ENCODE data around the gene AVP. TPM values are rescaled to one million over a fixed set of nuclear protein-coding genes. Genes with fewer than 3 reads are reported as not detected.

The AVP gene
- total RNA-seq, 2 donors from 2014 or later: not detected

DNA sequence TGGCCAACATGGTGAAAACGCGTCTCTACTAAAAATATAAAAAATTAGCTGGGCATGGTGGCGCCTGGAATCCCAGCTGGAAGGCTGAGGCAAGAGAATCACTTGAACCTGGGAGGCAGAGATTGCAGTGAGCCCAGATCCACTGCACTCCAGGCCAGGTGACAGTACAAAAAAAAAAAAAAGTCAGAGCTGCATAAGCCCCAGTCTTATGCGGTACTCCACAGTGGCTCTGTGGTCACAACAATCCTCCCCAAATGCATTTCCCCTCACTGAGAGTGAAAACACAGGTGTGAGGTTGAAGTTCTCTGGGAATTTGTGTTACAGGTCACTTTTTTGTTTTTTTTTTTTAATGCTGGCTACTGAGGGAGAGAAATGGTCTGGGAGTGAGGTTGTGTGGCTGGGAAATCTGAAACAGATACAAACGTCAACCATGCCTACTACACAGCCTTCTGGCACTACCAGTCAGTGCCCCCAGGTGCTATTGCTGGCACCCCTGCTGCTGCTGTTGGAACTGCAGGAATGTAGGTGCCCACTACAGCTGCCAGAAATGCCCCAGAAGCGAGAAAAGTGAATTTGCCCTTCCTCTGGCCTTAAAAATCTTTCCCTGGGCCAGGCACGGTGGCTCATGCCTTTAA lies 33.0 kb downstream of the AVP start:
- DNase-seq (ENCODE audit: low spot score): no peak
- Histone ChIP-seq H3K4me1 (peaks cover 0 to 11% of the 10 kb centered on the region in 2 donors), H3K27ac (no peak overlapping the region), H3K36me3 (peaks cover 26% of the 10 kb centered on the region), H3K4me3 (no peak overlapping the region), H3K9me3 (no peaks in the 10 kb centered on the region), H3K27me3 (no peaks in the 10 kb centered on the region)
- TF ChIP-seq, protein P1, sequence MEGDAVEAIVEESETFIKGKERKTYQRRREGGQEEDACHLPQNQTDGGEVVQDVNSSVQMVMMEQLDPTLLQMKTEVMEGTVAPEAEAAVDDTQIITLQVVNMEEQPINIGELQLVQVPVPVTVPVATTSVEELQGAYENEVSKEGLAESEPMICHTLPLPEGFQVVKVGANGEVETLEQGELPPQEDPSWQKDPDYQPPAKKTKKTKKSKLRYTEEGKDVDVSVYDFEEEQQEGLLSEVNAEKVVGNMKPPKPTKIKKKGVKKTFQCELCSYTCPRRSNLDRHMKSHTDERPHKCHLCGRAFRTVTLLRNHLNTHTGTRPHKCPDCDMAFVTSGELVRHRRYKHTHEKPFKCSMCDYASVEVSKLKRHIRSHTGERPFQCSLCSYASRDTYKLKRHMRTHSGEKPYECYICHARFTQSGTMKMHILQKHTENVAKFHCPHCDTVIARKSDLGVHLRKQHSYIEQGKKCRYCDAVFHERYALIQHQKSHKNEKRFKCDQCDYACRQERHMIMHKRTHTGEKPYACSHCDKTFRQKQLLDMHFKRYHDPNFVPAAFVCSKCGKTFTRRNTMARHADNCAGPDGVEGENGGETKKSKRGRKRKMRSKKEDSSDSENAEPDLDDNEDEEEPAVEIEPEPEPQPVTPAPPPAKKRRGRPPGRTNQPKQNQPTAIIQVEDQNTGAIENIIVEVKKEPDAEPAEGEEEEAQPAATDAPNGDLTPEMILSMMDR (IDR thresholded peaks at IDR 0.05): no peak

- Histone ChIP-seq H3K4me3 (no peak overlapping the region), H3K4me1 (peaks cover 0 to 22% of the 10 kb centered on the region in 2 donors), H3K9me3 (no peaks in the 10 kb centered on the region), H3K27ac (no peak overlapping the region), H3K36me3 (peaks cover 26% of the 10 kb centered on the region), H3K27me3 (no peaks in the 10 kb centered on the region)
- TF ChIP-seq, protein P1 (IDR thresholded peaks at IDR 0.05): no peak
- DNase-seq (ENCODE audit: low spot score): no peak
Measured at GRCh38 chr20:3047486-3048419, 36.8 kb downstream of the AVP start.

DNA sequence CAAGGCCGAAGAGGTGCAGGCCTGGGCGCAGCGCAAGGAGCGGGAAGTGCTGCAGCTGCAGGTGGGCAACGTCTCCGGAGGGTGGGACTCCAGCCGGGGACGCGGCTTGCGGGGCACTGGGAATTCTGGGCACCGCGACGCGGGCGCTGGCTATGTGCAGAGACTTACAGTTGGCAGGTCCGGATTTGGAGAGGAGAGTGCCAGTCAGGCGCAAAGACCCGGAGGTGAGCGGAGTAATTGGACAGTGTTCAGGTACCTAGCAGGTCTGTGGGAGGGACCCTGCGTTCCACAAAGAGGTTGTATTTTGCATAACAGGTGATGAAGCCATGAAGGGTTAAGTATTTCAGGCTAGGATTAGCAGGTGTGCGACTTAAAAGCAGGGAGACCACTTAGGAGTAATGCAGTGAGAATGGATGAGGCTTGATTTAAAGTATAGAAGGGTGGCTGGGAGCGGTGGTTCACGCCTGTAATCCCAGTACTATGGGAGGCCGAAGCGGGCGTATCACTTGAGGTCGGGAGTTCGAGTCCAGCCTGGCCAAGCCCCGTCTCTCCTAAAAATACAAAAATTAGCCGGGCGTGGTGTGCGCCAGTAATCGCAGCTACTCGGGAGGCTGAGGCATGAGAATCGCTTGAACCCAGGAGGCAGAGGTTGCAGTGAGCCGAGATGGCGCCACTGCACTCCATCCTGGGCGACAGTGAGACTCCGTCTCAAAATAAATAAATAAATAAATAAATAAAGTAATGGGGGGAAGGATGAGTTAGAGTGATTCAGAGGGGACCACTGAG lies 37.7 kb downstream of the AVP start:
- TF ChIP-seq, protein P1 (IDR thresholded peaks at IDR 0.05): no peak
- H3K9me3 ChIP-seq: no peaks in the 10 kb centered on the region
- H3K4me3 ChIP-seq: peak overlapping the region; percentile 77 to 95
- H3K27me3 ChIP-seq: no peaks in the 10 kb centered on the region
- no peak for DNase-seq (ENCODE audit: low spot score)
- peaks cover 26% of the 10 kb centered on the region for H3K36me3 ChIP-seq
- peaks cover 0 to 30% of the 10 kb centered on the region in 2 donors for H3K4me1 ChIP-seq
- peak overlapping the region; percentile 93 to 94 for H3K27ac ChIP-seq

GRCh38 chr20:3045816-3046676 lies 38.5 kb downstream of the AVP start, which contains the start of gene MRPS26:
Gene MRPS26 (plus strand): TSS chr20:3046052. CDS start chr20:3046069, 17 bp downstream.
- peak; percentile 90 for DNase-seq (ENCODE audit: low spot score)
- Histone ChIP-seq H3K36me3 (peaks cover 26% of the 10 kb centered on the region), H3K4me3 (peak within 1 kb of the TSS; percentile 77 to 95), H3K9me3 (no peaks in the 10 kb centered on the region), H3K27ac (peak within 1 kb of the TSS; percentile 93 to 94), H3K27me3 (no peaks in the 10 kb centered on the region), H3K4me1 (peaks cover 0 to 34% of the 10 kb centered on the region in 2 donors)
- TF ChIP-seq, protein P1 (IDR thresholded peaks at IDR 0.05): peak in 1 of 2 donors; percentile 17

Measured in right atrium auricular region (tissue), 2 donors.